A549 (cell line): ENCODE results near the gene SNRPA1. TPM values are rescaled to one million over a fixed set of nuclear protein-coding genes. Genes with fewer than 3 reads are reported as not detected.

ENCODE experiments used
- ATAC-seq, 2 experiments: fragments of 200-7000 bp in 1 of 2; fragments of >200 bp in 1 of 2; cut with Nextera tagmentation in 1 of 2; cut with Tn5 transposase in 1 of 2; 3 replicates each; pipeline versions ENCODE4 v1.8.0 to v1.9.1; 2018 to 2020; ENCODE audit warnings: mild to moderate bottlenecking in 1 of 2, moderate library complexity in 1 of 2
- CTCF ChIA-PET: fragments of 300-600 bp; sonication (Branson Sonifier 250); formaldehyde crosslinking; extraction: SDS; loops from one replicate; lab custom pipeline; 2021; ENCODE audit warnings: antibody characterized with exemption, inconsistent platforms; lab: Yijun Ruan, JAX
- POLR2A ChIA-PET: fragments of 350-600 bp; formaldehyde crosslinking; extraction: SDS; loops from one replicate; lab custom pipeline; 2021; ENCODE audit warnings: antibody characterized with exemption, inconsistent platforms; lab: Yijun Ruan, JAX
- DNase-seq, 2 experiments: peaks; one replicate each; pipeline versions ENCODE4 v3.0.0 to v3.0.0-alpha.2; 2011 to 2016; ENCODE audit warnings: low read depth in 1 of 2, low spot score in 1 of 2
- FAIRE-seq: peaks from 2 replicates; lab custom pipeline; 2011; peaks lifted over from hg19 to GRCh38; lab: Jason Lieb, UNC
- H3K27ac ChIP-seq, 2 experiments: fragments of >200 bp; sonication (Bioruptor Twin); formaldehyde crosslinking; 3 replicates each; pipeline ENCODE4 v1.5.1; 2016 to 2017
- H3K4me1 ChIP-seq: fragments of >200 bp; sonication (Bioruptor Twin); formaldehyde crosslinking; 3 replicates; pipeline ENCODE4 v1.6.1; 2016
- H3K4me2 ChIP-seq: fragments of >200 bp; sonication (Bioruptor Twin); formaldehyde crosslinking; 3 replicates; pipeline ENCODE4 v1.6.1; 2016
- H3K4me3 ChIP-seq: fragments of >200 bp; sonication (Bioruptor Twin); formaldehyde crosslinking; 3 replicates; pipeline ENCODE4 v1.5.1; 2016
- H3K9me3 ChIP-seq: fragments of >200 bp; sonication (Bioruptor Twin); formaldehyde crosslinking; 3 replicates; pipeline ENCODE4 v1.6.1; 2016
- EHMT2 ChIP-seq: fragments of 200-600 bp; sonication (generic); IDR thresholded peaks from 2 replicates; pipeline ENCODE4 v1.6.1; 2016; ENCODE audit warnings: antibody characterized with exemption, low read depth, mild to moderate bottlenecking, moderate library complexity
- ESRRA ChIP-seq: fragments of 150-350 bp; IDR thresholded peaks from 2 replicates; pipeline ENCODE4 v1.6.1; 2014; ENCODE audit warnings: mild to moderate bottlenecking, low read length, borderline replicate concordance
- FOSL2 ChIP-seq, 2 experiments: fragments of 450-650 bp in 1 of 2; fragments of >200 bp in 1 of 2; sonication (Bioruptor Twin) in 1 of 2; formaldehyde crosslinking; IDR thresholded peaks; 2 replicates each; pipeline versions ENCODE4 v1.5.0 to v1.6.1; 2016 to 2020; ENCODE audit warnings: mild to moderate bottlenecking in 1 of 2, moderate library complexity in 1 of 2
- HOXA7 ChIP-seq: fragments of 250-450 bp; sonication (Bioruptor Pico); IDR thresholded peaks from 2 replicates; pipeline ENCODE4 v1.5.0; 2020; ENCODE audit warnings: mild to moderate bottlenecking, moderate library complexity
- JUN ChIP-seq, 2 experiments: fragments of >200 bp; sonication (Bioruptor Twin); formaldehyde crosslinking; IDR thresholded peaks; 2 replicates in 1 of 2; 3 replicates in 1 of 2; pipeline ENCODE4 v1.6.1; 2016 to 2017
- MYC ChIP-seq: IDR thresholded peaks from 2 replicates; pipeline ENCODE4 v1.6.1; 2012; ENCODE audit warnings: mild to moderate bottlenecking, inconsistent platforms, low read length, improper control_type of control experiment, borderline replicate concordance
- PHF8 ChIP-seq: fragments of 200-600 bp; sonication (generic); IDR thresholded peaks from 2 replicates; pipeline ENCODE4 v1.6.1; 2016; ENCODE audit warnings: low read depth, mild to moderate bottlenecking, antibody characterized with exemption, moderate library complexity, borderline replicate concordance
- POLR2A ChIP-seq: IDR thresholded peaks from 2 replicates; pipeline ENCODE4 v1.6.1; 2012; ENCODE audit warnings: mild to moderate bottlenecking, low read length
- POLR2AphosphoS2 ChIP-seq: conservative IDR thresholded peaks from 2 replicates; pipeline ENCODE4 v1.6.1; 2012; ENCODE audit warnings: low read length, improper control_type of control experiment, inconsistent platforms
- RAD21 ChIP-seq, 2 experiments: fragments of >200 bp in 1 of 2; sonication (Bioruptor Twin) in 1 of 2; formaldehyde crosslinking in 1 of 2; IDR thresholded peaks in 1 of 2; conservative IDR thresholded peaks in 1 of 2; 2 replicates in 1 of 2; 3 replicates in 1 of 2; pipeline ENCODE4 v1.6.1; 2012 to 2018; ENCODE audit warnings: inconsistent platforms in 1 of 2
- RCOR1 ChIP-seq: fragments of 150-350 bp; IDR thresholded peaks from 2 replicates; pipeline ENCODE4 v1.6.1; 2014; ENCODE audit warnings: antibody characterized with exemption, low read length, low read depth
- RFX5 ChIP-seq: fragments of 450-650 bp; IDR thresholded peaks from 2 replicates; pipeline ENCODE4 v1.7.1; 2014; ENCODE audit warnings: antibody characterized with exemption, mild to moderate bottlenecking, moderate library complexity
- TFCP2L1 ChIP-seq: fragments of 250-450 bp; sonication (Bioruptor Pico); IDR thresholded peaks from 2 replicates; pipeline ENCODE4 v1.5.0; 2021; ENCODE audit warnings: mild to moderate bottlenecking
- ZNF302 ChIP-seq: fragments of 250-450 bp; sonication (Bioruptor Pico); IDR thresholded peaks from 2 replicates; pipeline ENCODE4 v1.9.0; 2021; ENCODE audit warnings: inconsistent platforms, mild to moderate bottlenecking, moderate library complexity
- WGBS: methylation state at CpG from one replicate; pipeline ENCODE4 v1.1.6; 2017; ENCODE audit errors: missing lambda C conversion rate; 5-methylcytosine and 5-hydroxymethylcytosine counted together
- polyA plus RNA-seq, 4 experiments: library from polyadenylated mRNA; depleted of rRNA in 3 of 4; stranded (reverse); fragments of >200 nt; fragmentation: RNase III in 1 of 4; extraction: RNeasy Plus Mini Kit Qiagen cat#74134 plus additional on column Dnase treatment in 1 of 4; gene quantifications; 2 replicates in 3 of 4; 3 replicates in 1 of 4; pipeline ENCODE4 v1.2.3, GENCODE V29; 2011 to 2017
- TF ChIP-seq, protein P1 (sequence below): fragments of 250-450 bp; sonication (Bioruptor Pico); IDR thresholded peaks from 2 replicates; pipeline ENCODE4 v1.5.0; 2020; ENCODE audit warnings: low read depth, mild to moderate bottlenecking, moderate library complexity
- TF ChIP-seq, protein P2 (sequence below): fragments of 200-600 bp; sonication (generic); IDR thresholded peaks from 2 replicates; pipeline ENCODE4 v1.6.1; 2016; ENCODE audit warnings: antibody characterized with exemption, mild to moderate bottlenecking, moderate library complexity
- TF ChIP-seq, protein P3 (sequence below): IDR thresholded peaks from 2 replicates; pipeline ENCODE4 v1.6.1; 2012
- TF ChIP-seq, protein P4 (sequence below): fragments of 150-350 bp; IDR thresholded peaks from 2 replicates; pipeline ENCODE4 v1.6.1; 2014; ENCODE audit warnings: low read depth, mild to moderate bottlenecking, low read length

SNRPA1 gene
- polyA plus RNA-seq, 2 of the 4 experiments (the other 2 are of a cell fraction): 140 to 177 TPM

DNA sequence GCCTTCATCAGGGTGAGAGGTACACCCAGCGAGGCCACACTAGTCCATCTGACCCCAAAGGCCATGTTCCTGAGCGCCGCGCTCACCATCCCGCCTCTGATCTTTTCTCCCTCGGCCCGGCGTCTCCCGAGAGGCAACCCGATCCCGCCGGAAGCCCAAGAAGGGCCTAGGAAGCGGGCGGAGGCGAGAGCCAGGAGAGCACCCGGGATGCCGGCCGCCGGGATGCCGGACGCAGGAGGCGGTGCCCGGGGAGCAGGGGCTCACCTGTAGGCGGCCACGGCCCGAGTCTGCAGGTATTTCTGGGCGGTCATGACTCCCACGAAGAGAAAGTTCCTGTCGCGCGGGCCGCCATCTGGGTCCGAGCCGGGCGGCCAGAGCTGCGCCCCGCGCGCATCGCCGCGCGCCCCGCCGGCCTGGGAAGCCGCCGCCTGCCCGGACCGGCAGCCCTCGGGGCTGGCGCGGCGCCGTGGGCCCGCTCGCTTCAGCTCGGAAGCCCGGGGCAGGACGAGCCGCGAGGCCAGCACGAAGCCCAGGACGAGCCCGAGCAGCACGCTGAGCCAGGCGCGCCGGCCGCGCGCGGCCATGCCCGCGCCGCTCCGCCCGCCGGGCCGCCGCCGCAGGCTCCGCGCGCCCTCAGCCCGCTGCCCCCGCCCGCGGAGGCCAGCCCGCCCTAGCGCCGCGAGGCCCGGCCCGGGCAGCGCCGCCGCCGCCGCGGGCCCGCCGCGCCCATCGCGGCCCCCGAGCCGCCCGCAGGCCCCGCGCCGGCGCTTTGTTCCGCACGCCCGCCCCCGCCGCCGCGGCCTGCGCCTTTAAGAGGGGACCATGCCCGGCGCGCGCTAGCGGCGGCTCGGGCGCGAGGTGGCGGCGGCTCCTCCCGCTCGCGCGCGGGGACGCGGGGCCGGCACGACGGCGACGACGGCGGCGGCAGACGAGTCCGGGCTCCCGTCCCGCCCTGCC, 43.9 kb downstream of the SNRPA1 start:
- H3K27ac ChIP-seq: peak overlapping the region; percentile 85 to 92
- FAIRE-seq (no peak), ATAC-seq (peak; percentile 48 to 66), DNase-seq (peak; percentile 39 to 60)
- ChIA-PET POLR2A (interaction anchor here (0.6 to 1.7 kb wide), 7 partner anchors 15 to 317 kb away, joined by 3 to 7 read pairs (median 5); no protein-coding TSS in a partner anchor), CTCF (interaction anchor here (0.7 to 9.0 kb wide), 11 partner anchors 8 to 540 kb away, joined by 3 to 275 read pairs (median 4); no protein-coding TSS in a partner anchor)
- H3K9me3 ChIP-seq: no peaks in the 10 kb centered on the region
- 3% methylated on average over 32 of the region's 150 CpGs for WGBS
- TF ChIP-seq RFX5: peak; percentile 31; the same call in 1 of the 2 replicates
- TF ChIP-seq POLR2AphosphoS2: no peak
- no peak for TF ChIP-seq HOXA7 (CRISPR knock-in tag)
- no peak for TF ChIP-seq MYC
- TF ChIP-seq, protein P1, sequence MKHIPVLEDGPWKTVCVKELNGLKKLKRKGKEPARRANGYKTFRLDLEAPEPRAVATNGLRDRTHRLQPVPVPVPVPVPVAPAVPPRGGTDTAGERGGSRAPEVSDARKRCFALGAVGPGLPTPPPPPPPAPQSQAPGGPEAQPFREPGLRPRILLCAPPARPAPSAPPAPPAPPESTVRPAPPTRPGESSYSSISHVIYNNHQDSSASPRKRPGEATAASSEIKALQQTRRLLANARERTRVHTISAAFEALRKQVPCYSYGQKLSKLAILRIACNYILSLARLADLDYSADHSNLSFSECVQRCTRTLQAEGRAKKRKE (CRISPR knock-in tag): no peak
- TF ChIP-seq PHF8: no peak
- TF ChIP-seq, protein P2, sequence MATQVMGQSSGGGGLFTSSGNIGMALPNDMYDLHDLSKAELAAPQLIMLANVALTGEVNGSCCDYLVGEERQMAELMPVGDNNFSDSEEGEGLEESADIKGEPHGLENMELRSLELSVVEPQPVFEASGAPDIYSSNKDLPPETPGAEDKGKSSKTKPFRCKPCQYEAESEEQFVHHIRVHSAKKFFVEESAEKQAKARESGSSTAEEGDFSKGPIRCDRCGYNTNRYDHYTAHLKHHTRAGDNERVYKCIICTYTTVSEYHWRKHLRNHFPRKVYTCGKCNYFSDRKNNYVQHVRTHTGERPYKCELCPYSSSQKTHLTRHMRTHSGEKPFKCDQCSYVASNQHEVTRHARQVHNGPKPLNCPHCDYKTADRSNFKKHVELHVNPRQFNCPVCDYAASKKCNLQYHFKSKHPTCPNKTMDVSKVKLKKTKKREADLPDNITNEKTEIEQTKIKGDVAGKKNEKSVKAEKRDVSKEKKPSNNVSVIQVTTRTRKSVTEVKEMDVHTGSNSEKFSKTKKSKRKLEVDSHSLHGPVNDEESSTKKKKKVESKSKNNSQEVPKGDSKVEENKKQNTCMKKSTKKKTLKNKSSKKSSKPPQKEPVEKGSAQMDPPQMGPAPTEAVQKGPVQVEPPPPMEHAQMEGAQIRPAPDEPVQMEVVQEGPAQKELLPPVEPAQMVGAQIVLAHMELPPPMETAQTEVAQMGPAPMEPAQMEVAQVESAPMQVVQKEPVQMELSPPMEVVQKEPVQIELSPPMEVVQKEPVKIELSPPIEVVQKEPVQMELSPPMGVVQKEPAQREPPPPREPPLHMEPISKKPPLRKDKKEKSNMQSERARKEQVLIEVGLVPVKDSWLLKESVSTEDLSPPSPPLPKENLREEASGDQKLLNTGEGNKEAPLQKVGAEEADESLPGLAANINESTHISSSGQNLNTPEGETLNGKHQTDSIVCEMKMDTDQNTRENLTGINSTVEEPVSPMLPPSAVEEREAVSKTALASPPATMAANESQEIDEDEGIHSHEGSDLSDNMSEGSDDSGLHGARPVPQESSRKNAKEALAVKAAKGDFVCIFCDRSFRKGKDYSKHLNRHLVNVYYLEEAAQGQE: no peak
- TF ChIP-seq ESRRA: no peak
- no peak for TF ChIP-seq EHMT2
- no peak for TF ChIP-seq RCOR1
- TF ChIP-seq, protein P3, sequence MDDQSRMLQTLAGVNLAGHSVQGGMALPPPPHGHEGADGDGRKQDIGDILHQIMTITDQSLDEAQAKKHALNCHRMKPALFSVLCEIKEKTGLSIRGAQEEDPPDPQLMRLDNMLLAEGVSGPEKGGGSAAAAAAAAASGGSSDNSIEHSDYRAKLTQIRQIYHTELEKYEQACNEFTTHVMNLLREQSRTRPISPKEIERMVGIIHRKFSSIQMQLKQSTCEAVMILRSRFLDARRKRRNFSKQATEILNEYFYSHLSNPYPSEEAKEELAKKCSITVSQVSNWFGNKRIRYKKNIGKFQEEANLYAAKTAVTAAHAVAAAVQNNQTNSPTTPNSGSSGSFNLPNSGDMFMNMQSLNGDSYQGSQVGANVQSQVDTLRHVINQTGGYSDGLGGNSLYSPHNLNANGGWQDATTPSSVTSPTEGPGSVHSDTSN: no peak
- no peak for TF ChIP-seq ZNF302
- TF ChIP-seq POLR2A: peak; percentile 22
- no peak for TF ChIP-seq TFCP2L1 (CRISPR knock-in tag)
- TF ChIP-seq JUN (IDR thresholded peaks at IDR 0.05): no peak
- no peak for TF ChIP-seq RAD21 (conservative IDR thresholded peaks at IDR 0.05 in 1 of 2, IDR thresholded peaks at IDR 0.05 in 1 of 2)
- H3K4me2 ChIP-seq: peak overlapping the region; percentile 97
- peak overlapping the region; percentile 82 for H3K4me3 ChIP-seq
- H3K4me1 ChIP-seq: peaks cover 17% of the 10 kb centered on the region

DNA sequence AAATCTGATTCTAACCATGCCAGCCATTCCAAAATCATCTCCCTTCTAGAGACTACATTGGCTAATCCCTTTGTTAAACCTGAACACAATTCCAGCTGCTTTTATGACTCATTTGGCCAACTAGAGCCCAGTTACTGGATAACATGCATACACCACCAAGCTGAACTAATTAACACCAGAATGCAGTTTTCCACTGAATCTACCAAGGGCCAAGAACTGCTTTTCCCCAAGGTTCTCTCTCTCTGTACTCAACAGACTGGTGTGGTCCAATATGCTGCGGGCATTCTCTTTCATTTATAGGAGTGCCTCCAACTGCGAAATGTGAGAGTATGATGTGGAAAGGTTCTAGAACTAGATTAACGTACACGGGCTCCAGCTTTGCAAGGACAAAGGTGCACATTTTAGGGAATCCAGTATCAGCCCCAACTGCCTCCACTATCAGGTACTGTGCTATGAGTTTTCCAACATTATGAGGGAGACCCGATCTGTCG, 44.7 kb downstream of the SNRPA1 start:
- TF ChIP-seq FOSL2 (IDR thresholded peaks at IDR 0.05): no peak
- TF ChIP-seq FOSL2 (CRISPR knock-in tag; IDR thresholded peaks at IDR 0.05): peak; percentile 58
- TF ChIP-seq, protein P4, sequence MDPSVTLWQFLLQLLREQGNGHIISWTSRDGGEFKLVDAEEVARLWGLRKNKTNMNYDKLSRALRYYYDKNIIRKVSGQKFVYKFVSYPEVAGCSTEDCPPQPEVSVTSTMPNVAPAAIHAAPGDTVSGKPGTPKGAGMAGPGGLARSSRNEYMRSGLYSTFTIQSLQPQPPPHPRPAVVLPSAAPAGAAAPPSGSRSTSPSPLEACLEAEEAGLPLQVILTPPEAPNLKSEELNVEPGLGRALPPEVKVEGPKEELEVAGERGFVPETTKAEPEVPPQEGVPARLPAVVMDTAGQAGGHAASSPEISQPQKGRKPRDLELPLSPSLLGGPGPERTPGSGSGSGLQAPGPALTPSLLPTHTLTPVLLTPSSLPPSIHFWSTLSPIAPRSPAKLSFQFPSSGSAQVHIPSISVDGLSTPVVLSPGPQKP: no peak
- TF ChIP-seq, protein P1 (CRISPR knock-in tag): no peak
- no peak for TF ChIP-seq RFX5
- TF ChIP-seq, all 56 proteins: peak for 1

More for the DNA sequence above, 44.7 kb downstream of the SNRPA1 start:
- ATAC-seq: peak in 1 of 2 experiments; percentile 2; a peak in 2 of 6 replicates
- Histone ChIP-seq H3K9me3 (no peaks in the 10 kb centered on the region), H3K4me1 (peaks cover 17% of the 10 kb centered on the region), H3K4me2 (peak overlapping the region; percentile 97), H3K27ac (peak overlapping the region; percentile 85 to 92), H3K4me3 (peak overlapping the region; percentile 82)
- ChIA-PET CTCF (interaction anchor here (0.9 to 9.0 kb wide), 4 partner anchors 28 to 239 kb away, joined by 3 to 216 read pairs (median 4); no protein-coding TSS in a partner anchor), POLR2A (no interaction called here)
- WGBS: 41% methylated on average over 6 of the region's 6 CpGs
- FAIRE-seq: no peak
- no peak for DNase-seq
